Measurements from ENCODE around the gene LRFN5.
"Not testable (repeated sequence)": the region's sequence is repeated elsewhere in the genome, so short reads cannot be mapped to it uniquely, and the experiment has no call there.

LRFN5 gene

GRCh38 chr14:41606532-41607303, at the start of gene LRFN5:
LRFN5 (plus strand) TSS chr14:41606876.
- DNase-seq (ENCODE audit: low spot score), result peak; percentile 52

GRCh38 chr14:41558490-41558889, 48.2 kb upstream of the LRFN5 start:
- no peak for DNase-seq (ENCODE audit: low spot score)

GRCh38 chr14:41566864-41567263, 39.8 kb upstream of the LRFN5 start:
- not testable (repeated sequence) for DNase-seq (ENCODE audit: low spot score)

- no peak for DNase-seq (ENCODE audit: low spot score)
These were observed 37.7 kb upstream of the LRFN5 start for GRCh38 chr14:41568979-41569378.

- DNase-seq (ENCODE audit: low spot score), result no peak
These were observed 36.1 kb upstream of the LRFN5 start for GRCh38 chr14:41570415-41571155.

- no peak for DNase-seq (ENCODE audit: low spot score)
These were observed 20.4 kb upstream of the LRFN5 start for GRCh38 chr14:41586237-41586636.

- DNase-seq (ENCODE audit: low spot score), result no peak
These were observed 9.0 kb upstream of the LRFN5 start for GRCh38 chr14:41597647-41598046.

- not testable (repeated sequence) for DNase-seq (ENCODE audit: low spot score)
These were observed 6.8 kb upstream of the LRFN5 start for GRCh38 chr14:41599805-41600385.

GRCh38 chr14:41604721-41605531, 1.8 kb upstream of the LRFN5 start:
- peak; percentile 55 for DNase-seq (ENCODE audit: low spot score)

GRCh38 chr14:41605550-41606281, 960 bp upstream of the LRFN5 start:
- DNase-seq (ENCODE audit: low spot score), result peak; percentile 64

GRCh38 chr14:41606282-41606531, 469 bp upstream of the LRFN5 start:
- DNase-seq (ENCODE audit: low spot score), result no peak

- DNase-seq (ENCODE audit: low spot score), result no peak
These were observed 664 bp downstream of the LRFN5 start for GRCh38 chr14:41607304-41607775.

GRCh38 chr14:41607966-41608663, 1.4 kb downstream of the LRFN5 start:
- no peak for DNase-seq (ENCODE audit: low spot score)

- DNase-seq (ENCODE audit: low spot score), result no peak
These were observed 2.2 kb downstream of the LRFN5 start for GRCh38 chr14:41608681-41609390.

GRCh38 chr14:41609704-41610183, 3.1 kb downstream of the LRFN5 start:
- peak; percentile 55 for DNase-seq (ENCODE audit: low spot score)

- DNase-seq (ENCODE audit: low spot score), result no peak
These were observed 8.4 kb downstream of the LRFN5 start for GRCh38 chr14:41615011-41615595.

- DNase-seq (ENCODE audit: low spot score), result no peak
These were observed 17.1 kb downstream of the LRFN5 start for GRCh38 chr14:41623736-41624135.

GRCh38 chr14:41629876-41630275, 23.2 kb downstream of the LRFN5 start:
- DNase-seq (ENCODE audit: low spot score), result no peak

- no peak for DNase-seq (ENCODE audit: low spot score)
These were observed 27.6 kb downstream of the LRFN5 start for GRCh38 chr14:41634286-41634685.

Data from iPS-NIHi11 (cell line).